AG04449 (cell line): ENCODE results near the gene HEXIM1.

Experiments
- CTCF ChIA-PET: fragments of 350-600 bp; formaldehyde crosslinking; extraction: SDS; loops from one replicate; lab custom pipeline; 2021; ENCODE audit warnings: antibody characterized with exemption; lab: Yijun Ruan, JAX
- POLR2A ChIA-PET: fragments of 400-600, 350-600 bp; formaldehyde crosslinking; extraction: SDS; loops from one replicate; lab custom pipeline; 2020; ENCODE audit warnings: antibody characterized with exemption, inconsistent platforms; lab: Yijun Ruan, JAX
- DNase-seq: peaks from one replicate; pipeline ENCODE4 v3.0.0-alpha.2; 2010; ENCODE audit warnings: low read depth, low spot score
- H3K4me3 ChIP-seq: 2 replicates; pipeline ENCODE4 v1.5.1; 2011; ENCODE audit warnings: low read depth, mild to moderate bottlenecking, control low read depth, low read length
- CTCF ChIP-seq: IDR thresholded peaks from one replicate; pipeline ENCODE4 v1.5.1; 2011; ENCODE audit warnings: mild to moderate bottlenecking, moderate library complexity, low read length, control low read depth, inconsistent platforms; ENCODE audit not compliant: insufficient read depth; ENCODE audit errors: missing control alignments

HEXIM1 gene

GRCh38 chr17:45150911-45151809 lies 2.9 kb downstream of the HEXIM1 start:
- ChIA-PET CTCF (interaction anchor here (0.9 to 19.9 kb wide), 15 partner anchors 10 to 231 kb away, joined by 3 to 399 read pairs (median 7); partner anchors contain the start of genes ACBD4, HEXIM2 and PLCD3), POLR2A (interaction anchor here (1.1 to 6.4 kb wide), 5 partner anchors 9 to 47 kb away, joined by 4 to 308 read pairs (median 66); partner anchors contain the start of genes ACBD4 and HEXIM2)
- DNase-seq, result no peak
- H3K4me3 ChIP-seq, result peak overlapping the region; percentile 98
- TF ChIP-seq CTCF, result no peak

- CTCF ChIA-PET, result interaction anchor here (1.0 to 19.9 kb wide), 3 partner anchors 20 to 64 kb away, joined by 3 to 399 read pairs (median 236); partner anchors contain the start of genes ACBD4 and PLCD3
- no peak overlapping the region for H3K4me3 ChIP-seq
- TF ChIP-seq CTCF, result no peak
- POLR2A ChIA-PET, result interaction anchor here (0.6 to 0.8 kb wide), 2 partner anchors 64 to 286 kb away, joined by 3 to 4 read pairs; no protein-coding TSS in a partner anchor
- no peak for DNase-seq
These were observed 6.8 kb downstream of the HEXIM1 start for GRCh38 chr17:45155029-45155428.

- H3K4me3 ChIP-seq, result no peak overlapping the region
- ChIA-PET CTCF (interaction anchor here (1.0 to 19.9 kb wide), 3 partner anchors 21 to 63 kb away, joined by 3 to 399 read pairs (median 236); partner anchors contain the start of genes ACBD4 and PLCD3), POLR2A (interaction anchor here (0.6 to 0.8 kb wide), 3 partner anchors 20 to 287 kb away, joined by 3 to 4 read pairs (median 3); no protein-coding TSS in a partner anchor)
- no peak for DNase-seq
- no peak for TF ChIP-seq CTCF
These were observed 7.2 kb downstream of the HEXIM1 start for GRCh38 chr17:45155483-45155882.

GRCh38 chr17:45156242-45156641 lies 8.0 kb downstream of the HEXIM1 start:
- H3K4me3 ChIP-seq, result no peak overlapping the region
- ChIA-PET POLR2A (interaction anchor here (0.6 to 1.2 kb wide), 3 partner anchors 8 to 75 kb away, joined by 3 to 9 read pairs (median 3); partner anchors contain the start of gene HEXIM1), CTCF (interaction anchor here (1.0 to 19.9 kb wide), 3 partner anchors 17 to 43 kb away, joined by 3 to 399 read pairs (median 236); partner anchors contain the start of genes ACBD4 and PLCD3)
- TF ChIP-seq CTCF, result no peak
- no peak for DNase-seq

- DNase-seq, result no peak
- peak; percentile 24 for TF ChIP-seq CTCF
- H3K4me3 ChIP-seq, result peak overlapping the region; percentile 92
- ChIA-PET POLR2A (interaction anchor here (1.0 to 6.1 kb wide), 7 partner anchors 10 to 32 kb away, joined by 3 to 308 read pairs (median 11); partner anchors contain the start of genes ACBD4 and HEXIM1), CTCF (interaction anchor here (1.0 to 19.9 kb wide), 7 partner anchors 10 to 38 kb away, joined by 3 to 399 read pairs (median 14); partner anchors contain the start of genes ACBD4, HEXIM1 and PLCD3)
These were observed 12.4 kb downstream of the HEXIM1 start for GRCh38 chr17:45160447-45161287.
